GM19351 (cell line): ENCODE measurements around the gene PLA2G2F.
A peak's percentile ranks its signal among the peaks of the same experiment; 100 is the strongest.

Experiments used
- ATAC-seq: cut with Tn5 transposase; IDR thresholded peaks from one replicate; pipeline ENCODE4 v1.9.1; 2021; ENCODE audit warnings: mild to moderate bottlenecking, moderate library complexity; ENCODE audit not compliant: unreplicated experiment

PLA2G2F gene

GRCh38 chr1:20142001-20142710 is 3.0 kb downstream of the PLA2G2F start:
- ATAC-seq, result no peak

GRCh38 chr1:20143318-20143717 is 4.2 kb downstream of the PLA2G2F start:
- ATAC-seq, result no peak

GRCh38 chr1:20143734-20144565 is 4.8 kb downstream of the PLA2G2F start:
- ATAC-seq, result no peak

- no peak for ATAC-seq
Measured at GRCh38 chr1:20147846-20148570, 8.9 kb downstream of the PLA2G2F start.

GRCh38 chr1:20148571-20149500 is 9.7 kb downstream of the PLA2G2F start:
- no peak for ATAC-seq

- ATAC-seq, result no peak
Measured at GRCh38 chr1:20149601-20150325, 10.6 kb downstream of the PLA2G2F start.

GRCh38 chr1:20150326-20150705 is 11.2 kb downstream of the PLA2G2F start:
- no peak for ATAC-seq

- no peak for ATAC-seq
Measured at GRCh38 chr1:20150969-20151368, 11.8 kb downstream of the PLA2G2F start.

- peak; percentile 63 for ATAC-seq
Measured at GRCh38 chr1:20151906-20152598, 12.9 kb downstream of the PLA2G2F start.

GRCh38 chr1:20152599-20152930 is 13.4 kb downstream of the PLA2G2F start:
- no peak for ATAC-seq

GRCh38 chr1:20153000-20153418 is 13.9 kb downstream of the PLA2G2F start:
- ATAC-seq, result no peak

GRCh38 chr1:20154301-20154831 is 15.2 kb downstream of the PLA2G2F start:
- ATAC-seq, result no peak

- ATAC-seq, result no peak
Measured at GRCh38 chr1:20158358-20159070, 19.4 kb downstream of the PLA2G2F start.

- no peak for ATAC-seq
Measured at GRCh38 chr1:20160034-20160433, 20.9 kb downstream of the PLA2G2F start.

GRCh38 chr1:20164694-20165202 is 25.6 kb downstream of the PLA2G2F start:
- ATAC-seq, result no peak

GRCh38 chr1:20165522-20165951 is 26.4 kb downstream of the PLA2G2F start:
- no peak for ATAC-seq

GRCh38 chr1:20166051-20166450 is 26.9 kb downstream of the PLA2G2F start:
- no peak for ATAC-seq

- ATAC-seq, result no peak
Measured at GRCh38 chr1:20167126-20167525, 28.0 kb downstream of the PLA2G2F start.
